ENCODE data around the gene CCK.

CCK gene

DNA sequence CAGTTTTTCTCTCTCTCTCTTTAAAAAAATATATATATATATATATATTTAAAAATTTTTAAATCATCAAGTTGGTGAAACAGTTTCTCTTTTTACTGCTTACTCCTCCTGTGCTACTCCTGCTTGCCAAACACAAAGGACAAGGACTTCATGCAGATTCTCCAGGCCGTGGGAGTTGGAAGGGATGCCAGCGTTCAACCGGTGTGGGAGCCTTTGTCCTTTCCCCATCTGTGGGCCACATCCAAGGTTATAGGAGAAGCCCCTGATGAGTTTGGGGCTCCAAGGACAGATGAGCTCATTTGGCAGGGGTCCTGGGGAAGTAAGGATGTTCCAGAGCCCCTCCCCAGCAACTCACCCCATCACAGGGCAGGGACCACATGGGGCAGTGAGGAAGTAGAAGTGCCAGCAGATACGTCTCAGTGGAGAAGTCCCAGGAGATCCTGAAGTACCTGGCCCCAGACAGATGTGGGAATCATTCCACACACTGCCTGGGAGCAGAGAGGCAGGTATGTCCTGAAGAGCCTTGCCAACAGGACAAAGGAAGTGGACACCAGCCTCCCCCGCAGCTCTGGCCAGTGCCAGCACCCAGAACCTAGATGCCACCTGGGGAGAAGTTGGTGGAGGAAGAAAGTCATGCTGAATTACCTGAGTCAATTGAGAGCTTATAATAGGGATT is 36.6 kb downstream of the CCK start:
- no peak for DNase-seq (ENCODE audit: low read depth, low spot score)
- ChIA-PET CTCF (interaction anchor here (0.6 to 6.1 kb wide), 50 partner anchors 9 to 652 kb away, joined by 3 to 98 read pairs (median 4); no protein-coding TSS in a partner anchor), POLR2A (no interaction called here)
- TF ChIP-seq CTCF (IDR thresholded peaks at IDR 0.05; ENCODE audit: insufficient read depth, low read length, missing control alignments) = no peak
- H3K4me3 ChIP-seq (ENCODE audit: low read depth, low read length) = no peak overlapping the region

DNA sequence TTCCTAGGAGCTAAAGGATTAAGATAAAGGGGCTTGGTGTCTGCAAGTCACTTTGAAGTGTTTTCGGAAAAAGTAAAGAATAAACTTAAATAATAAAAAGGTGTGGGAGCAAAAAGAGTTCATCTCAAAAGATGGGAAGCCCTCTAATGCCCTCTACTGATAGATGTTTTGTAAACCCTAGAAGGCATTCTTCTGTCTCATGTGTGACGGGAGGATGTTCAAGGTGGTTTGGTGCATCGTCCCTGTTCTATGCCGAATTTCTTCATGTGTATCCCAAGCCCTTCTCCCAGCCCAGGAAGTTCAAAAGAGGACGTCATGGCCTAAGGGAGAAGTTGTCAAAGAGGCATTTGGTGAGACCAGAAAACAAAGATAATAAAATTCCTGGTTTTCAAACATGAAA is 37.2 kb downstream of the CCK start:
- no peak for TF ChIP-seq CTCF (IDR thresholded peaks at IDR 0.05; ENCODE audit: insufficient read depth, low read length, missing control alignments)
- no peak overlapping the region for H3K4me3 ChIP-seq (ENCODE audit: low read depth, low read length)
- DNase-seq (ENCODE audit: low read depth, low spot score) = no peak
- ChIA-PET CTCF (interaction anchor here (0.6 to 6.1 kb wide), 36 partner anchors 8 to 653 kb away, joined by 3 to 98 read pairs (median 4); no protein-coding TSS in a partner anchor), POLR2A (no interaction called here)

DNA sequence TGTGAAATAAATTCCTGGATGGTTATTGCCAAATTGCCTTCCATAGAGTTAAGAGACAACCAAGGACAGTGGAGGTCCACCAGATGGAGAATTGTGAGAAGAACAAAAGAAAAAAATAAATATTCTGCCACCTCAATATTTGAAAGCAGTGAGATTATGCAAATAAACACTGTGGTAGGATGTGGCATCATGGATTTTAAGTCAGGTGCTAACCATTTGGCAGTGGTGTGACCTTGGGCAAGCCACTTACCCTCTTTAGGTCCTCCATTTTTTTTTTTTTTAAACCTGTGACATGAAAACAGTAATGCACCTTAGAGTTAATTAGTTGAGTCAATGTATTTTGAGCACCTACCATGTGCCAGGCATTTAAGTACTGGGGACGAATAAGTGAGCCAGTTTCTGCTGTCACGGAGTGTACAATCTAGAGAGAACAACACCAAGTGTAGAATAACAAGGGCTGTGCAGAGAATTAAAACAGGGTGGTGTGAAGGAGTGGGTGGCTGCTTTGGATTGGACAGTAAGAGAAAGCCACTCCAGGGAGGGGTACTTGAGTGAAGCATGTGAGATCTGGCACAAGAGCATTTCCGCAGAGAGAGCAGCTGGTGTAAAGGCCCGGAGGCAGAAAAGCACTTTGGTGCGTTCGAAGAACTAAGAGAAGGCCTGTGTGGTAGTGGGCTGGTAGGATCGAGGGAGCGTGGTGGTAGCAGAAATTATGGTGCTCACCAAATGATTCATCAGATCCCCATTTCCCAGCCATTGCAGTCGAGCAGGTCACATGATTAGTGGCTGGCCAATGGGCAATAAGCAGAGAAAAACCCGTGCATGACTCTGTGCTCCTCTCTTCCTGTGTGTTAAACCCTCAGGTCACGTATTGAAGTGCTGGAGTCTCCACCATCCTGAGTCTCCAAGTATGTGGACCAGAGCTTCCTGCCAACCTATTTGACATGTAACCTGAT is 39.2 kb downstream of the CCK start:
- H3K4me3 ChIP-seq (ENCODE audit: low read depth, low read length) = no peak overlapping the region
- ChIA-PET CTCF (interaction anchor here (1.0 to 1.3 kb wide), 4 partner anchors 14 to 217 kb away, joined by 3 to 5 read pairs (median 3); no protein-coding TSS in a partner anchor), POLR2A (no interaction called here)
- DNase-seq (ENCODE audit: low read depth, low spot score) = no peak
- TF ChIP-seq CTCF (IDR thresholded peaks at IDR 0.05; ENCODE audit: insufficient read depth, low read length, missing control alignments) = no peak

GRCh38 chr3:42225486-42226363 is 40.3 kb downstream of the CCK start:
- ChIA-PET CTCF (interaction anchor here (1.2 to 1.5 kb wide), 3 partner anchors 13 to 218 kb away, joined by 3 read pairs; no protein-coding TSS in a partner anchor), POLR2A (no interaction called here)
- H3K4me3 ChIP-seq (ENCODE audit: low read depth, low read length) = no peak overlapping the region
- no peak for TF ChIP-seq CTCF (IDR thresholded peaks at IDR 0.05; ENCODE audit: insufficient read depth, low read length, missing control alignments)
- DNase-seq (ENCODE audit: low read depth, low spot score) = no peak

DNA sequence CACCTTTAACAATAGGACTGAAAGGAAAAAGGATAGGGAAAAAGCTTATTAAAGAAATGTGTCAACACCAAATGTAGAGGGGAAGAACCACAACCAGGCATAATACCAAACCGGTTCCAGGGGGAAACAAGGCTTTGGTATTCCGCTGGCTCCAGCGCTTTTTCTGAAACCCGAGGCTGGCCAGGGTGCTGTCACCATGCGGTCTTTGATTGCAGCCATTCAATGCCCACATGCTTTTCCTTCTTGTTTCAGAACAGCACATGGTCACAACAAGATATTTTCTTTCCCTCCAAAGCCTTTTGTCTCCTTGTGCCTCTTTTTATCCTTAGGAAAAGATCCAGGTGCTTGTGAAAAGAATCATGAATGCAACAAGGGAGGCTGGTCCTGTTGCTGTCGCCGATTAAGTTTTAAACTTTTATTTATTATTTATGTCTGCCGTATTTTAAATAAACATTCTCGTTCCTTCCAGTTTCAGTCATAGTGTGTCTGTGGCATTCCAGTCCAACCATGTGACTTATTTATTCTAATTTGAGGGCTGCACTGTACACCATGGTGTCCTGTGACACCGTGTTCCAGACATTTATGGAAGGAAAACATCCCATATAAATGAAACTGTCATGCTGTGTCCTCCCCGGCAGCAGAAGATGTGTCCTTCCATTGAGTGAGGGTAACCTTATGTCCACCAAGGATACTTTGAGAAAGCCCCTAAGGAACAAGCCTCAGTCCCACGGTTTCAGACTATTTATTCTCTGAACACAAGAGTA is 41.1 kb downstream of the CCK start:
- POLR2A ChIA-PET = no interaction called here
- CTCF ChIA-PET = interaction anchor here (1.4 to 1.5 kb wide), 2 partner anchors 106 to 219 kb away, joined by 3 read pairs; no protein-coding TSS in a partner anchor
- no peak for DNase-seq (ENCODE audit: low read depth, low spot score)
- no peak overlapping the region for H3K4me3 ChIP-seq (ENCODE audit: low read depth, low read length)
- TF ChIP-seq CTCF (IDR thresholded peaks at IDR 0.05; ENCODE audit: insufficient read depth, low read length, missing control alignments) = no peak

Measured in AG04449 (cell line).